GM12801 (cell line): ENCODE measurements around the gene SASH3.

Experiments used
- CTCF ChIP-seq: IDR thresholded peaks from one replicate; pipeline ENCODE4 v1.5.1; 2011; ENCODE audit warnings: control low read depth; ENCODE audit not compliant: insufficient read length; ENCODE audit errors: extremely low read depth

Gene SASH3

GRCh38 chrX:129788527-129788926 lies 8.8 kb downstream of the SASH3 start:
- TF ChIP-seq CTCF, result no peak

- no peak for TF ChIP-seq CTCF
Measured at GRCh38 chrX:129790146-129790545, 10.4 kb downstream of the SASH3 start.

GRCh38 chrX:129790808-129791207 lies 11.1 kb downstream of the SASH3 start:
- TF ChIP-seq CTCF, result no peak

GRCh38 chrX:129791336-129791735 lies 11.6 kb downstream of the SASH3 start:
- TF ChIP-seq CTCF, result no peak

- no peak for TF ChIP-seq CTCF
Measured at GRCh38 chrX:129791961-129792570, 12.3 kb downstream of the SASH3 start.

- TF ChIP-seq CTCF, result no peak
Measured at GRCh38 chrX:129792586-129793291, 13.0 kb downstream of the SASH3 start.

- TF ChIP-seq CTCF, result no peak
Measured at GRCh38 chrX:129793604-129794191, 13.9 kb downstream of the SASH3 start.
